Measurements from ENCODE around the gene DNAH14. TPM values are rescaled to one million over a fixed set of nuclear protein-coding genes. Genes with fewer than 3 reads are reported as not detected.

DNAH14 gene
- polyA plus RNA-seq, 1 experiment: 11.1 TPM

DNA sequence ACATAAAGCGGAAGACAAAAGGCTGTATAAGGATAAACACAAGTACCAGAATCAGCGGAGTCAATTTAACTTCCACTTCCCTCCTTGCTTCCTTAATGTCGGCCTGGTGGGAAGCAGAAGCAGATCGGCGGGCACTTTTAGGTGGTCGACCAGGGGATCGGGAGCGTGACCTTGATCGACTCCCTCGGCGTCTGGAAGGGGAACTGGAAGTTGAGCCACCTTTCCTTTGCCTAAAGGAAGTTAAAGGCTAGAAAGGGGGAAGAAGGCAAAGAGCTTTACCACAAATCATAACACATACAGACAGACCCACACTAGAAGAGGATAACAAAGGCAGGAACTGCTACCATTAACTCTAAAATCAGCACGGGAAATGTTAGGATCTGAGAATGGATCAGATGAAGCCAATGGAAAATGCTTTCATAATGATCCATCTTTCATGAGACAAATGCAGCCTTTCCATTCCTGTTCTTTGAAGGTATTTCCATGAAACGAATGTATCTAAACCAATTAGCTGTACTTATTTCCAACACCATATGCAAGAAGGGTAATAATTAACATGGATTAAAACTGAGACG, 492.6 kb downstream of the DNAH14 start:
- CTCF ChIA-PET: interaction anchor here (1.0 kb wide), 1 partner anchor 103 kb away, joined by 3 read pairs; no protein-coding TSS in a partner anchor
- H3K27ac ChIP-seq (ENCODE audit: low read depth, low read length): no peak overlapping the region
- TF ChIP-seq, protein P1, sequence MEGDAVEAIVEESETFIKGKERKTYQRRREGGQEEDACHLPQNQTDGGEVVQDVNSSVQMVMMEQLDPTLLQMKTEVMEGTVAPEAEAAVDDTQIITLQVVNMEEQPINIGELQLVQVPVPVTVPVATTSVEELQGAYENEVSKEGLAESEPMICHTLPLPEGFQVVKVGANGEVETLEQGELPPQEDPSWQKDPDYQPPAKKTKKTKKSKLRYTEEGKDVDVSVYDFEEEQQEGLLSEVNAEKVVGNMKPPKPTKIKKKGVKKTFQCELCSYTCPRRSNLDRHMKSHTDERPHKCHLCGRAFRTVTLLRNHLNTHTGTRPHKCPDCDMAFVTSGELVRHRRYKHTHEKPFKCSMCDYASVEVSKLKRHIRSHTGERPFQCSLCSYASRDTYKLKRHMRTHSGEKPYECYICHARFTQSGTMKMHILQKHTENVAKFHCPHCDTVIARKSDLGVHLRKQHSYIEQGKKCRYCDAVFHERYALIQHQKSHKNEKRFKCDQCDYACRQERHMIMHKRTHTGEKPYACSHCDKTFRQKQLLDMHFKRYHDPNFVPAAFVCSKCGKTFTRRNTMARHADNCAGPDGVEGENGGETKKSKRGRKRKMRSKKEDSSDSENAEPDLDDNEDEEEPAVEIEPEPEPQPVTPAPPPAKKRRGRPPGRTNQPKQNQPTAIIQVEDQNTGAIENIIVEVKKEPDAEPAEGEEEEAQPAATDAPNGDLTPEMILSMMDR (IDR thresholded peaks at IDR 0.05; ENCODE audit: low read depth, low read length): no peak
- no peaks in the 10 kb centered on the region for H3K9me3 ChIP-seq (ENCODE audit: control insufficient read depth, insufficient read depth, low read length)
- POLR2A ChIA-PET: no interaction called here
- H3K4me3 ChIP-seq (ENCODE audit: low read depth, low read length): no peak overlapping the region
- H3K27me3 ChIP-seq (ENCODE audit: control insufficient read depth, insufficient read depth, low read length): no peaks in the 10 kb centered on the region
- DNase-seq (ENCODE audit: low read depth, low spot score): no peak

DNA sequence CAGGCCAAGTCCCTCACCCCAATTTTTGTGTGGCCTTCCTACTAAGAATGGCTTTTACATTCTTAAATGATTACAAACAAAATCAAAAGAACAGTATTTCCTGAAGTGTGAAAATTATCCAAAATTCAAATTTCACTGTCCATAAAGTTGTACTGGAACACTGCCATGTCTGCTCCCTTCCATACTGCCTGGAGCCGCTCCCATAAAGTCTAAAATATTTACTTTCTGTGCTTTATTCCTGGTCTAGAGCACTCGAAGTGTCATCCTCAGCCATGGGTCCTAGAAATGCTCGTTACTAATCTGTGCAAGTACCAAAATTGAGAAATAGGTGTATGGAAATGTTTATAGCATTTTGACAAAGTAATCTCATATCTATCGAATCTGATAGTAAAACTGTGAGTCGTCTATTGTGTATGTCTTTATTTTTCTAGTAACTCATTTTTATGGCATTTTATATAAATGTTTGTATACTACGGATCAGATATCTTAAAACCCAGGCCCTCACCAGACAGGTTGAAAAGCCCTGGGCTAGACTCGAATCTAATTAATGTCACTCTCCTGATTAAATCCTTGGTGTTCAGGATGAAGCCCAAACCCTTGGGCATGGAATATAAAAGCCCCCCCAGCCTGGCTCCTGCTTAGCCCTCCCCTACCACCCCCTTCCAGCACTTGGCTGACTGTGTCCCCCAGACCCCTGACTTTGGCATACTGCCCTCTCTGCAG, 493.5 kb downstream of the DNAH14 start:
- Histone ChIP-seq H3K27ac (ENCODE audit: low read depth, low read length) (no peak overlapping the region), H3K4me3 (ENCODE audit: low read depth, low read length) (no peak overlapping the region; the same call in 1 of the 2 replicates), H3K27me3 (ENCODE audit: control insufficient read depth, insufficient read depth, low read length) (no peaks in the 10 kb centered on the region), H3K9me3 (ENCODE audit: control insufficient read depth, insufficient read depth, low read length) (no peaks in the 10 kb centered on the region)
- CTCF ChIA-PET: no interaction called here
- no peak for DNase-seq (ENCODE audit: low read depth, low spot score)
- TF ChIP-seq, protein P1 (IDR thresholded peaks at IDR 0.05; ENCODE audit: low read depth, low read length): no peak
- POLR2A ChIA-PET: no interaction called here

DNA sequence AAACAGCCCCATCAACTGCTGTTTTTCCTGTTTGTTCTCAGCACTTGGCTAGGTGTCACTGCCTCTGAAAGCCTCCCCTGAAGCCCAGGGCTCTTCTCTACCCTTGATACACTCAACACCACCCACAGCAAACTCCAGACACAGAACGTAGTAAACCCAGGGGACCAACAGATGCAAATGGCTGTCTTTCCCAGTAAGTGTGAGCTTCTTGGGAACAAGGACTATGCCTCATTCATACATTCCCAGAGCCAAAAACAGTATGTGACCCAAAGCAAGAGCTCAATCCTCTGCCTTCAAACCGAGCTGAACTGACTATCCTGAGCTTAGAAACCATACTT, 494.0 kb downstream of the DNAH14 start:
- no peak overlapping the region; the same call in 1 of the 2 replicates for H3K4me3 ChIP-seq (ENCODE audit: low read depth, low read length)
- H3K9me3 ChIP-seq (ENCODE audit: control insufficient read depth, insufficient read depth, low read length): no peaks in the 10 kb centered on the region
- ChIA-PET CTCF (no interaction called here), POLR2A (no interaction called here)
- DNase-seq (ENCODE audit: low read depth, low spot score): no peak
- no peaks in the 10 kb centered on the region for H3K27me3 ChIP-seq (ENCODE audit: control insufficient read depth, insufficient read depth, low read length)
- H3K27ac ChIP-seq (ENCODE audit: low read depth, low read length): no peak overlapping the region
- TF ChIP-seq, protein P1 (IDR thresholded peaks at IDR 0.05; ENCODE audit: low read depth, low read length): no peak

DNA sequence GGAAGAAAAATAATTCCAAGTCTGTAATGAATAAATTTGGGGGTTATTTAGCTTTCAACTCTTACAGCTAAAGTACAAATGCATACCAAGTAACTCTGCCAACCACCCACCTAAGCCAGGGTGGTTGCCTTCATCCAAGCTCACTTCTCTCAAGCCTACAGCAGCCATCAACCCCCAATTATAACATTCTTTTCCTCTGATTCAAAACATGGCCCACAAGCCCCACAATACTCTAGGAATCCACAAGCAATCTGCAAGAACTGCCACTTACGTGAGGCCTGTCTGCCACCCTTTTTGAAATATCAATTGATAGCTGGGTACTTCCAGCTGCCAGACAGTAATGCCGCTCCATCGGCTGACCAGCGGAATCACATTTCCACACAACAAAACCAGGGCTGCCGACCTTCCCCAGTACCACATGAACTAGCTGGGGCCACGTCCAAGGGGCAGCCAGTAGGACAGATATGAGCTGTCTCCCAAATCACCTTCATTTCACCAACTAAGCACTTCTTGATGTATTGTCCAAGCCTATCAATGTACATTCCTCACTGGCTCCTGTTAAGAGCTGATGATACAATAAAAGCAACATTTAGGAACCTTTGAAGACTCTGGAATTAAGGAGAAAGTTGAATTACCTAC, 495.2 kb downstream of the DNAH14 start:
- H3K27me3 ChIP-seq (ENCODE audit: control insufficient read depth, insufficient read depth, low read length): no peaks in the 10 kb centered on the region
- peak overlapping the region; percentile 62 for H3K27ac ChIP-seq (ENCODE audit: low read depth, low read length)
- H3K9me3 ChIP-seq (ENCODE audit: control insufficient read depth, insufficient read depth, low read length): no peaks in the 10 kb centered on the region
- ChIA-PET CTCF (interaction anchor here (1.2 to 1.4 kb wide), 2 partner anchors 14 to 105 kb away, joined by 5 to 6 read pairs; no protein-coding TSS in a partner anchor), POLR2A (interaction anchor here (0.6 kb wide), 2 partner anchors 113 to 979 kb away, joined by 4 read pairs; no protein-coding TSS in a partner anchor)
- TF ChIP-seq, protein P1 (IDR thresholded peaks at IDR 0.05; ENCODE audit: low read depth, low read length): no peak
- H3K4me3 ChIP-seq (ENCODE audit: low read depth, low read length): peak overlapping the region; percentile 92
- no peak for DNase-seq (ENCODE audit: low read depth, low spot score)
